Measurements from ENCODE around the gene IL17C. TPM values are rescaled to one million over a fixed set of nuclear protein-coding genes. Genes with fewer than 3 reads are reported as not detected.

Gene IL17C
- total RNA-seq, 1 donor from 2014 or later, result not detected

GRCh38 chr16:88685156-88686061 is 47.0 kb downstream of the IL17C start:
- no peak for DNase-seq (ENCODE audit: low spot score)

GRCh38 chr16:88686062-88686438 is 47.7 kb downstream of the IL17C start:
- no peak for DNase-seq (ENCODE audit: low spot score)

GRCh38 chr16:88686439-88687253 is 48.3 kb downstream of the IL17C start, which contains the start of gene SNAI3:
Gene SNAI3 (minus strand): TSS chr16:88686507. CDS start chr16:88686406, 101 bp downstream.
- peak; percentile 85 for DNase-seq (ENCODE audit: low spot score)

- no peak for DNase-seq (ENCODE audit: low spot score)
Observed at GRCh38 chr16:88687254-88687576, 48.8 kb downstream of the IL17C start.

GRCh38 chr16:88687676-88688012 is 49.3 kb downstream of the IL17C start:
- DNase-seq (ENCODE audit: low spot score), result no peak

GRCh38 chr16:88688013-88688778 is 49.8 kb downstream of the IL17C start:
- no peak for DNase-seq (ENCODE audit: low spot score)

Other genes with a start within 250 kb of the IL17C start
- gene ZFPM1, start 185.3 kb upstream of the IL17C start, total RNA-seq, result 13.7 TPM
- 47.3 TPM for gene ZC3H18, start 68.2 kb upstream of the IL17C start, total RNA-seq
- 279 TPM for gene CYBA, start 12.5 kb downstream of the IL17C start, total RNA-seq
- 43.9 TPM for gene MVD, start 24.5 kb downstream of the IL17C start, total RNA-seq
- 1.8 TPM for gene SNAI3, start 47.9 kb downstream of the IL17C start, total RNA-seq
- 22.8 TPM for gene RNF166, start 67.8 kb downstream of the IL17C start, total RNA-seq
- 25.2 TPM for gene CTU2, start 67.9 kb downstream of the IL17C start, total RNA-seq
- 144 TPM for gene PIEZO1, start 146.6 kb downstream of the IL17C start, total RNA-seq
- 2.1 TPM for gene CDT1, start 165.2 kb downstream of the IL17C start, total RNA-seq
- 152 TPM for gene APRT, start 173.4 kb downstream of the IL17C start, total RNA-seq
- gene GALNS, start 218.4 kb downstream of the IL17C start, total RNA-seq, result 44.4 TPM
- gene TRAPPC2L, start 218.6 kb downstream of the IL17C start, total RNA-seq, result 55.3 TPM
- not detected for gene PABPN1L, start 228.1 kb downstream of the IL17C start, total RNA-seq

All from ureter (tissue), 1 donor.